Astrocyte (in vitro differentiated cells and primary cell): Measurements from ENCODE around the gene TRAP1. TPM values are rescaled to one million over a fixed set of nuclear protein-coding genes. Genes with fewer than 3 reads are reported as not detected.

Experiments
- DNase-seq: peaks from one replicate; pipeline ENCODE4 v3.0.0-alpha.2; 2010; ENCODE audit warnings: low read depth
- FAIRE-seq: peaks from 2 replicates; lab custom pipeline; 2011; peaks lifted over from hg19 to GRCh38; lab: Jason Lieb, UNC
- H2AFZ ChIP-seq: 2 replicates; pipeline ENCODE4 v1.6.0; 2012; ENCODE audit warnings: low read depth, low read length, inconsistent platforms
- H3K27ac ChIP-seq: 2 replicates; pipeline ENCODE4 v1.5.1; 2011; ENCODE audit warnings: low read depth, low read length, inconsistent platforms
- H3K27me3 ChIP-seq: 2 replicates; pipeline ENCODE4 v1.6.0; 2011; ENCODE audit warnings: low read length, inconsistent platforms; ENCODE audit not compliant: insufficient read depth
- H3K36me3 ChIP-seq: 2 replicates; pipeline ENCODE4 v1.5.1; 2011; ENCODE audit warnings: low read length, inconsistent platforms; ENCODE audit not compliant: insufficient read depth
- H3K4me1 ChIP-seq: 2 replicates; pipeline ENCODE4 v1.5.1; 2011; ENCODE audit warnings: low read length, inconsistent platforms; ENCODE audit not compliant: insufficient read depth
- H3K4me2 ChIP-seq: 2 replicates; pipeline ENCODE4 v1.6.0; 2012; ENCODE audit warnings: low read length, inconsistent platforms
- H3K4me3 ChIP-seq: 2 replicates; pipeline ENCODE4 v1.5.1; 2011; ENCODE audit warnings: low read depth, mild to moderate bottlenecking, low read length, inconsistent platforms; ENCODE audit not compliant: insufficient read depth
- H3K79me2 ChIP-seq: 2 replicates; pipeline ENCODE4 v1.6.0; 2012; ENCODE audit warnings: mild to moderate bottlenecking, low read length, inconsistent platforms; ENCODE audit not compliant: insufficient read depth
- H3K9ac ChIP-seq: 2 replicates; pipeline ENCODE4 v1.6.0; 2012; ENCODE audit warnings: mild to moderate bottlenecking, low read length, inconsistent platforms
- H3K9me3 ChIP-seq: 2 replicates; pipeline ENCODE4 v1.5.1; 2012; ENCODE audit warnings: low read depth, mild to moderate bottlenecking, low read length, inconsistent platforms; ENCODE audit not compliant: insufficient read depth
- H4K20me1 ChIP-seq: 2 replicates; pipeline ENCODE4 v1.6.0; 2012; ENCODE audit warnings: low read length, inconsistent platforms; ENCODE audit not compliant: insufficient read depth
- H3K27ac Mint-ChIP-seq: one replicate; pipeline ENCODE4 v1.8.0; 2021; ENCODE audit warnings: mild to moderate bottlenecking, mixed read lengths; ENCODE audit not compliant: unreplicated experiment
- H3K27me3 Mint-ChIP-seq: one replicate; pipeline ENCODE4 v1.8.0; 2021; ENCODE audit warnings: low read depth, mixed read lengths; ENCODE audit not compliant: unreplicated experiment
- H3K36me3 Mint-ChIP-seq: one replicate; pipeline ENCODE4 v1.8.0; 2021; ENCODE audit warnings: low read depth, mixed read lengths; ENCODE audit not compliant: unreplicated experiment
- H3K4me1 Mint-ChIP-seq: one replicate; pipeline ENCODE4 v1.8.0; 2021; ENCODE audit warnings: low read depth, mixed read lengths; ENCODE audit not compliant: unreplicated experiment
- H3K4me3 Mint-ChIP-seq: one replicate; pipeline ENCODE4 v1.8.0; 2021; ENCODE audit warnings: mild to moderate bottlenecking, moderate library complexity, mixed read lengths; ENCODE audit not compliant: unreplicated experiment
- H3K9me3 Mint-ChIP-seq: one replicate; pipeline ENCODE4 v1.8.0; 2021; ENCODE audit warnings: mild to moderate bottlenecking, mixed read lengths; ENCODE audit not compliant: unreplicated experiment
- CTCF ChIP-seq: IDR thresholded peaks from 2 replicates; pipeline ENCODE4 v1.5.1; 2011; ENCODE audit warnings: low read depth, mild to moderate bottlenecking, inconsistent platforms, low read length, moderate library complexity; ENCODE audit not compliant: insufficient read depth
- EZH2 ChIP-seq: IDR thresholded peaks from 2 replicates; pipeline ENCODE4 v1.6.1; 2012; ENCODE audit warnings: mild to moderate bottlenecking, low read length, inconsistent platforms; ENCODE audit not compliant: insufficient read depth
- total RNA-seq: library from RNA; stranded (reverse); gene quantifications from 2 replicates; pipeline ENCODE4 v1.2.1, GENCODE V29; 2021

TRAP1 gene
- total RNA-seq, 1 donor from 2014 or later = 63.3 TPM

- Histone ChIP-seq H3K4me1 (peaks cover 9% of the 10 kb centered on the region), H3K27me3 (no peaks in the 10 kb centered on the region), H4K20me1 (peaks cover 7% of the 10 kb centered on the region), H3K4me3 (no peak overlapping the region), H3K27ac (no peak overlapping the region), H3K9me3 (no peaks in the 10 kb centered on the region), H3K4me2 (no peak overlapping the region), H2AFZ (no peak overlapping the region), H3K9ac (no peak overlapping the region), H3K79me2 (no peaks in the 10 kb centered on the region), H3K36me3 (peaks cover 18% of the 10 kb centered on the region)
- FAIRE-seq = no peak
- no peak for DNase-seq
- H3K27me3 Mint-ChIP-seq = no peaks in the 10 kb centered on the region
- H3K36me3 Mint-ChIP-seq = peaks cover 23% of the 10 kb centered on the region
- H3K9me3 Mint-ChIP-seq = no peaks in the 10 kb centered on the region
- TF ChIP-seq CTCF = no peak
- H3K27ac Mint-ChIP-seq = no peak overlapping the region
- peaks cover 8% of the 10 kb centered on the region for H3K4me1 Mint-ChIP-seq
- H3K4me3 Mint-ChIP-seq = no peak overlapping the region
Measured at GRCh38 chr16:3687021-3687420, 30.3 kb downstream of the TRAP1 start.

- Histone ChIP-seq H3K4me3 (no peak overlapping the region), H3K9me3 (no peaks in the 10 kb centered on the region), H4K20me1 (peaks cover 4% of the 10 kb centered on the region), H3K27me3 (no peaks in the 10 kb centered on the region), H3K36me3 (peaks cover 13% of the 10 kb centered on the region), H3K4me2 (no peak overlapping the region), H3K27ac (no peak overlapping the region), H3K4me1 (no peaks in the 10 kb centered on the region), H3K79me2 (no peaks in the 10 kb centered on the region), H2AFZ (no peak overlapping the region), H3K9ac (no peak overlapping the region)
- FAIRE-seq (no peak), DNase-seq (no peak)
- no peak overlapping the region for H3K4me3 Mint-ChIP-seq
- peaks cover 27% of the 10 kb centered on the region for H3K36me3 Mint-ChIP-seq
- H3K27ac Mint-ChIP-seq = no peak overlapping the region
- H3K27me3 Mint-ChIP-seq = no peaks in the 10 kb centered on the region
- no peaks in the 10 kb centered on the region for H3K9me3 Mint-ChIP-seq
- no peaks in the 10 kb centered on the region for H3K4me1 Mint-ChIP-seq
- TF ChIP-seq CTCF (no peak), EZH2 (no peak)
Measured at GRCh38 chr16:3681206-3681605, 36.1 kb downstream of the TRAP1 start.

GRCh38 chr16:3677994-3678393 is 39.3 kb downstream of the TRAP1 start:
- Histone ChIP-seq H3K4me1 (no peaks in the 10 kb centered on the region), H2AFZ (no peak overlapping the region), H3K27ac (no peak overlapping the region), H3K27me3 (no peaks in the 10 kb centered on the region), H3K9ac (no peak overlapping the region), H3K4me2 (no peak overlapping the region), H4K20me1 (peaks cover 4% of the 10 kb centered on the region), H3K36me3 (peaks cover 9% of the 10 kb centered on the region), H3K79me2 (no peaks in the 10 kb centered on the region), H3K4me3 (no peak overlapping the region), H3K9me3 (no peaks in the 10 kb centered on the region)
- no peak overlapping the region for H3K4me3 Mint-ChIP-seq
- no peak for DNase-seq
- H3K4me1 Mint-ChIP-seq = no peaks in the 10 kb centered on the region
- H3K9me3 Mint-ChIP-seq = no peaks in the 10 kb centered on the region
- H3K27me3 Mint-ChIP-seq = no peaks in the 10 kb centered on the region
- TF ChIP-seq CTCF = no peak
- TF ChIP-seq EZH2 = no peak
- no peak for FAIRE-seq
- no peak overlapping the region for H3K27ac Mint-ChIP-seq
- H3K36me3 Mint-ChIP-seq = peaks cover 36% of the 10 kb centered on the region
